HepG2 (cell line): Measurements from ENCODE around the gene RAB30. TPM values are rescaled to one million over a fixed set of nuclear protein-coding genes. Genes with fewer than 3 reads are reported as not detected.
A peak's percentile ranks its signal among the peaks of the same experiment; 100 is the strongest.

ENCODE experiments used
- PREB ChIP-seq: sonication (generic); formaldehyde crosslinking; IDR thresholded peaks from 2 replicates; pipeline ENCODE4 v1.4.0; 2020; ENCODE audit warnings: missing genetic modification reagents
- RELA ChIP-seq: sonication (generic); formaldehyde crosslinking; IDR thresholded peaks from 2 replicates; pipeline ENCODE4 v1.4.0; 2020; ENCODE audit warnings: missing genetic modification reagents
- SNAPC2 ChIP-seq: sonication (generic); formaldehyde crosslinking; IDR thresholded peaks from 2 replicates; pipeline ENCODE4 v1.8.1; 2022; ENCODE audit warnings: mild to moderate bottlenecking, missing genetic modification reagents
- SNRNP70 ChIP-seq: fragments of 200-400 bp; formaldehyde crosslinking; IDR thresholded peaks from 2 replicates; pipeline ENCODE4 v1.6.1; 2017; ENCODE audit warnings: mild to moderate bottlenecking, low read depth, low read length, moderate library complexity
- TRAFD1 ChIP-seq: sonication (generic); formaldehyde crosslinking; IDR thresholded peaks from 2 replicates; pipeline ENCODE4 v1.5.1; 2020; ENCODE audit warnings: missing genetic modification reagents, mild to moderate bottlenecking, borderline replicate concordance
- ZBTB20 ChIP-seq: sonication (generic); formaldehyde crosslinking; IDR thresholded peaks from 2 replicates; pipeline ENCODE4 v1.8.1; 2023; ENCODE audit warnings: missing genetic modification reagents, low read depth, mild to moderate bottlenecking, borderline replicate concordance
- ZBTB4 ChIP-seq: sonication (generic); formaldehyde crosslinking; IDR thresholded peaks from 2 replicates; pipeline ENCODE4 v1.4.0; 2020; ENCODE audit warnings: missing genetic modification reagents, mild to moderate bottlenecking, borderline replicate concordance
- ZNF121 ChIP-seq: sonication (generic); formaldehyde crosslinking; IDR thresholded peaks from 2 replicates; pipeline ENCODE4 v1.5.0; 2020; ENCODE audit warnings: mild to moderate bottlenecking, missing genetic modification reagents
- ZNF407 ChIP-seq: sonication (generic); formaldehyde crosslinking; IDR thresholded peaks from one replicate; pipeline ENCODE4 v1.5.1; 2020; ENCODE audit warnings: mild to moderate bottlenecking, missing genetic modification reagents; ENCODE audit errors: not compliant biosample characterization
- ZNF441 ChIP-seq: sonication (generic); formaldehyde crosslinking; IDR thresholded peaks from 2 replicates; pipeline ENCODE4 v1.7.0; 2021; ENCODE audit warnings: missing genetic modification reagents, borderline replicate concordance
- ZNF747 ChIP-seq: sonication (generic); formaldehyde crosslinking; IDR thresholded peaks from 2 replicates; pipeline ENCODE4 v1.8.1; 2023; ENCODE audit warnings: missing genetic modification reagents, mild to moderate bottlenecking, borderline replicate concordance
- ZNF777 ChIP-seq: sonication (generic); formaldehyde crosslinking; IDR thresholded peaks from 2 replicates; pipeline ENCODE4 v1.4.0; 2020; ENCODE audit warnings: missing genetic modification reagents
- polyA plus RNA-seq, 8 experiments: library from polyadenylated mRNA; depleted of rRNA in 3 of 8; stranded (reverse) in 7 of 8; unstranded in 1 of 8; fragments of >200 nt; fragmentation: Illumina TruSeq in 4 of 8; extraction: Trizol in 4 of 8; gene quantifications; 2 replicates each; pipeline versions ENCODE4 v1.2.1 to v1.2.3, GENCODE V29; 2011 to 2016; ENCODE audit warnings: low read depth in 4 of 8, missing spikeins in 1 of 8, mixed read lengths in 1 of 8; ENCODE audit not compliant: insufficient read depth in 1 of 8
- total RNA-seq, 5 experiments: library from RNA; depleted of rRNA; stranded (reverse); fragments of >200 nt; fragmentation: Illumina TruSeq; extraction: Trizol; gene quantifications; 2 replicates each; pipeline ENCODE4 v1.2.3, GENCODE V29; 2016; ENCODE audit warnings: low read depth in 1 of 5

Gene RAB30
- total and polyA plus RNA-seq, 2 of the 13 experiments (the other 11 are each of a cell fraction or from before 2014, with no cell fraction given): 3.7 to 5.0 TPM

- no peak for TF ChIP-seq TRAFD1 (CRISPR knock-in tag)
- peak; percentile 93; the same call in 1 of the 2 replicates for TF ChIP-seq ZBTB20
- TF ChIP-seq ZBTB4 (CRISPR knock-in tag): peak; percentile 68; the same call in 1 of the 2 replicates
- no peak for TF ChIP-seq RELA (CRISPR knock-in tag)
- peak; percentile 10; the same call in 1 of the 2 replicates for TF ChIP-seq ZNF777 (CRISPR knock-in tag)
- TF ChIP-seq ZNF121 (CRISPR knock-in tag): peak; percentile 92
- no peak for TF ChIP-seq PREB (CRISPR knock-in tag)
- no peak for TF ChIP-seq ZNF407 (CRISPR knock-in tag)
- no peak for TF ChIP-seq SNRNP70
- TF ChIP-seq ZNF441: no peak
- TF ChIP-seq SNAPC2 (CRISPR knock-in tag): peak; percentile 37; the same call in 1 of the 2 replicates
- TF ChIP-seq ZNF747: peak; percentile 90; the same call in 1 of the 2 replicates
Observed at GRCh38 chr11:83092488-83093384, 21.0 kb upstream of the RAB30 start (continued).
